H1 (cell line): ENCODE measurements around the gene INSYN2A. TPM values are rescaled to one million over a fixed set of nuclear protein-coding genes. Genes with fewer than 3 reads are reported as not detected.

Experiments
- CTCF ChIA-PET: fragments of 300-600 bp; sonication (Branson Sonifier 250); formaldehyde crosslinking; loops from one replicate; lab custom pipeline; 2021; ENCODE audit not compliant: partially characterized antibody; lab: Charles Lee
- POLR2A ChIA-PET: fragments of 300-600 bp; sonication (Branson Sonifier 250); formaldehyde crosslinking; loops from one replicate; lab custom pipeline; 2021; ENCODE audit warnings: inconsistent platforms; ENCODE audit not compliant: partially characterized antibody; lab: Charles Lee
- DNase-seq, 2 experiments: peaks; one replicate each; pipeline versions ENCODE4 v3.0.0 to v3.0.0-alpha.2; 2010 to 2022; ENCODE audit warnings: low spot score in 2 of 2, low read depth in 1 of 2, mixed read lengths in 1 of 2
- FAIRE-seq: peaks from 2 replicates; lab custom pipeline; 2011; peaks lifted over from hg19 to GRCh38; lab: Jason Lieb, UNC
- H2AFZ ChIP-seq: 2 replicates; pipeline ENCODE4 v1.8.1; 2012; ENCODE audit warnings: low read length, inconsistent platforms
- H2AK5ac ChIP-seq: 2 replicates; pipeline ENCODE4 v1.6.1; 2013; ENCODE audit warnings: low read depth, low read length
- H2BK120ac ChIP-seq: replicated peaks from 2 replicates; pipeline ENCODE3; 2013; ENCODE audit warnings: low read depth, low read length, inconsistent platforms
- H2BK12ac ChIP-seq: 2 replicates; pipeline ENCODE4 v1.6.1; 2013; ENCODE audit warnings: low read depth, low read length
- H2BK15ac ChIP-seq: 2 replicates; pipeline ENCODE4 v1.6.1; 2013; ENCODE audit warnings: low read length
- H2BK20ac ChIP-seq: 2 replicates; pipeline ENCODE4 v1.6.1; 2013; ENCODE audit warnings: low read length
- H2BK5ac ChIP-seq: 2 replicates; pipeline ENCODE4 v1.6.1; 2013; ENCODE audit warnings: low read depth, low read length
- H3K14ac ChIP-seq: 2 replicates; pipeline ENCODE4 v1.6.1; 2013; ENCODE audit warnings: inconsistent platforms; ENCODE audit not compliant: insufficient read length
- H3K18ac ChIP-seq: 2 replicates; pipeline ENCODE4 v1.6.1; 2013; ENCODE audit warnings: low read length; ENCODE audit errors: extremely low read depth
- H3K23ac ChIP-seq: 2 replicates; pipeline ENCODE4 v1.6.1; 2013; ENCODE audit warnings: inconsistent platforms; ENCODE audit not compliant: insufficient read length
- H3K23me2 ChIP-seq: 2 replicates; pipeline ENCODE4 v1.6.1; 2013; ENCODE audit warnings: low read depth, low read length
- H3K27ac ChIP-seq: 2 replicates; pipeline ENCODE4 v1.6.1; 2011; ENCODE audit warnings: low read depth, low read length, inconsistent platforms
- H3K27me3 ChIP-seq, 4 experiments: replicated peaks in 1 of 4; 1 replicate in 1 of 4; 2 replicates in 3 of 4; pipeline versions ENCODE4 v1.6.1 to v1.8.1; 2011 to 2013; ENCODE audit warnings: low read length in 3 of 4, mild to moderate bottlenecking in 3 of 4, inconsistent platforms in 2 of 4, mixed read lengths in 2 of 4, moderate library complexity in 1 of 4; ENCODE audit not compliant: control insufficient read depth in 3 of 4, insufficient read depth in 3 of 4; ENCODE audit errors: extremely low read depth in 1 of 4
- H3K36me3 ChIP-seq, 4 experiments: 2 replicates each; pipeline versions ENCODE4 v1.6.1 to v1.8.1; 2011 to 2013; ENCODE audit warnings: mild to moderate bottlenecking in 4 of 4, low read length in 3 of 4, moderate library complexity in 2 of 4, control low read depth in 1 of 4, inconsistent platforms in 1 of 4; ENCODE audit not compliant: insufficient read depth in 4 of 4, control insufficient read depth in 2 of 4
- H3K4ac ChIP-seq: replicated peaks from 2 replicates; pipeline ENCODE3; 2013; ENCODE audit warnings: low read length, low read depth, mixed read lengths, inconsistent platforms; ENCODE audit not compliant: insufficient read length
- H3K4me1 ChIP-seq, 4 experiments: replicated peaks in 1 of 4; 1 replicate in 1 of 4; 2 replicates in 3 of 4; pipeline versions ENCODE4 v1.6.1 to v1.8.1; 2011 to 2013; ENCODE audit warnings: low read length in 3 of 4, inconsistent platforms in 2 of 4, mixed read lengths in 1 of 4; ENCODE audit not compliant: insufficient read depth in 4 of 4, control insufficient read depth in 3 of 4
- H3K4me2 ChIP-seq, 2 experiments: 2 replicates each; pipeline versions ENCODE4 v1.6.1 to v1.8.1; 2011 to 2013; ENCODE audit warnings: low read depth in 2 of 2, low read length in 2 of 2, control low read depth in 1 of 2, inconsistent platforms in 1 of 2, mild to moderate bottlenecking in 1 of 2; ENCODE audit not compliant: insufficient read depth in 1 of 2
- H3K4me3 ChIP-seq, 4 experiments: fragments of 200-600, 300-600 bp in 1 of 4; sonication (generic), shearing (Covaris generic), sonication (Bioruptor Twin) in 1 of 4; 2 replicates each; pipeline versions ENCODE4 v1.5.1 to v1.8.1; 2011 to 2016; ENCODE audit warnings: low read length in 4 of 4, low read depth in 3 of 4, control low read depth in 2 of 4, inconsistent platforms in 2 of 4, mild to moderate bottlenecking in 2 of 4, mixed read lengths in 1 of 4, moderate library complexity in 1 of 4; ENCODE audit not compliant: insufficient read depth in 2 of 4; ENCODE audit errors: extremely low read depth in 1 of 4
- H3K56ac ChIP-seq: replicated peaks from 2 replicates; pipeline ENCODE3; 2013; ENCODE audit warnings: low read depth, mild to moderate bottlenecking, mixed read lengths, low read length, inconsistent platforms; ENCODE audit not compliant: insufficient read length
- H3K79me1 ChIP-seq: 2 replicates; pipeline ENCODE4 v1.6.1; 2013; ENCODE audit warnings: low read depth, low read length, control low read depth
- H3K79me2 ChIP-seq, 2 experiments: 2 replicates each; pipeline versions ENCODE4 v1.6.1 to v1.8.1; 2012 to 2013; ENCODE audit warnings: low read length in 2 of 2, mild to moderate bottlenecking in 2 of 2, inconsistent platforms in 1 of 2; ENCODE audit not compliant: insufficient read depth in 2 of 2, control insufficient read depth in 1 of 2
- H3K9ac ChIP-seq, 4 experiments: replicated peaks in 1 of 4; 1 replicate in 1 of 4; 2 replicates in 3 of 4; pipeline versions ENCODE4 v1.6.1 to v1.8.1; 2011 to 2013; ENCODE audit warnings: low read depth in 3 of 4, low read length in 3 of 4, control low read depth in 2 of 4, mild to moderate bottlenecking in 2 of 4, moderate library complexity in 2 of 4, inconsistent platforms in 1 of 4; ENCODE audit errors: extremely low read depth in 1 of 4
- H3K9me3 ChIP-seq, 2 experiments: 2 replicates each; pipeline versions ENCODE4 v1.6.1 to v1.8.1; 2012 to 2013; ENCODE audit warnings: mild to moderate bottlenecking in 2 of 2, moderate library complexity in 2 of 2, control low read depth in 1 of 2, inconsistent platforms in 1 of 2, low read depth in 1 of 2, low read length in 1 of 2, mixed read lengths in 1 of 2; ENCODE audit not compliant: insufficient read depth in 2 of 2
- H4K20me1 ChIP-seq, 2 experiments: replicated peaks in 1 of 2; 2 replicates each; pipeline versions ENCODE3 to v1.8.1; 2011 to 2013; ENCODE audit warnings: inconsistent platforms in 2 of 2, low read length in 2 of 2, mild to moderate bottlenecking in 1 of 2; ENCODE audit not compliant: insufficient read depth in 2 of 2, control insufficient read depth in 1 of 2
- H4K5ac ChIP-seq: 2 replicates; pipeline ENCODE4 v1.6.1; 2013; ENCODE audit warnings: low read length, low read depth, mixed read lengths, inconsistent platforms; ENCODE audit not compliant: insufficient read length
- H4K8ac ChIP-seq: 2 replicates; pipeline ENCODE4 v1.8.0; 2013; ENCODE audit warnings: mild to moderate bottlenecking, moderate library complexity, low read length, inconsistent platforms; ENCODE audit not compliant: insufficient read depth; ENCODE audit errors: extremely low read depth
- H4K91ac ChIP-seq: replicated peaks from 2 replicates; pipeline ENCODE3; 2013; ENCODE audit warnings: low read length, mixed read lengths, inconsistent platforms; ENCODE audit not compliant: insufficient read length
- ASH2L ChIP-seq: fragments of 200-600, 300-600 bp; sonication (generic); IDR thresholded peaks from one replicate; pipeline ENCODE4 v1.7.1; 2017; ENCODE audit warnings: low read length
- CHD1 ChIP-seq: IDR thresholded peaks from 2 replicates; pipeline ENCODE4 v1.6.1; 2012; ENCODE audit warnings: low read depth, low read length, improper control_type of control experiment
- EGR1 ChIP-seq: IDR thresholded peaks from 2 replicates; pipeline ENCODE4 v1.6.1; 2011; ENCODE audit warnings: low read depth, low read length, borderline replicate concordance
- FOSL1 ChIP-seq: IDR thresholded peaks from 2 replicates; pipeline ENCODE4 v1.6.1; 2011; ENCODE audit warnings: mild to moderate bottlenecking, low read depth, low read length, moderate library complexity; ENCODE audit not compliant: insufficient read depth
- MAX ChIP-seq: IDR thresholded peaks from 2 replicates; pipeline ENCODE4 v1.6.1; 2012; ENCODE audit warnings: inconsistent platforms
- NRF1 ChIP-seq: IDR thresholded peaks from 2 replicates; pipeline ENCODE4 v1.6.1; 2011; ENCODE audit warnings: mild to moderate bottlenecking, low read depth, low read length, improper control_type of control experiment
- RXRA ChIP-seq: IDR thresholded peaks from 2 replicates; pipeline ENCODE4 v1.6.1; 2011; ENCODE audit warnings: low read depth, mild to moderate bottlenecking, low read length, moderate library complexity; ENCODE audit not compliant: insufficient read depth
- SIN3A ChIP-seq, 2 experiments: IDR thresholded peaks in 1 of 2; conservative IDR thresholded peaks in 1 of 2; 2 replicates each; pipeline ENCODE4 v1.6.1; 2011 to 2012; ENCODE audit warnings: low read length in 2 of 2, improper control_type of control experiment in 1 of 2, low read depth in 1 of 2, mild to moderate bottlenecking in 1 of 2
- SIX5 ChIP-seq: IDR thresholded peaks from 2 replicates; pipeline ENCODE4 v1.6.1; 2011; ENCODE audit warnings: mild to moderate bottlenecking, low read depth, low read length
- TBP ChIP-seq: IDR thresholded peaks from 2 replicates; pipeline ENCODE4 v1.6.1; 2011; ENCODE audit warnings: low read depth, low read length, improper control_type of control experiment
- YY1 ChIP-seq: IDR thresholded peaks from 2 replicates; pipeline ENCODE4 v1.6.1; 2011; ENCODE audit warnings: low read depth, mild to moderate bottlenecking, low read length
- WGBS, 2 experiments: shearing (Covaris generic) in 1 of 2; methylation state at CpG; one replicate each; pipeline versions ENCODE4 v1.1.6 to v1.1.7; 2013 to 2015; ENCODE audit warnings: low lambda C conversion rate in 2 of 2, mixed read lengths in 2 of 2, inconsistent platforms in 1 of 2, low coverage in 1 of 2, missing lambda C conversion rate in 1 of 2; ENCODE audit not compliant: insufficient replicate concordance in 2 of 2, insufficient coverage in 1 of 2, insufficient read length in 1 of 2; ENCODE audit errors: extremely low coverage in 1 of 2, missing lambda C conversion rate in 1 of 2; 5-methylcytosine and 5-hydroxymethylcytosine counted together
- polyA plus RNA-seq, 7 experiments: library from polyadenylated mRNA; depleted of rRNA in 3 of 7; stranded (reverse) in 5 of 7; unstranded in 2 of 7; fragments of >200 nt in 5 of 7; fragments of 200-250 nt in 2 of 7; gene quantifications; 1 replicate in 5 of 7; 2 replicates in 1 of 7; 4 replicates in 1 of 7; pipeline versions ENCODE4 v1.2.1 to v1.2.3, GENCODE V29; 2011 to 2013; ENCODE audit warnings: missing spikeins in 2 of 7, mixed read lengths in 2 of 7
- total RNA-seq: library from RNA; stranded (reverse); fragmentation: NEBNext Ultra II Directional; extraction: Animal tissue kit (Norgen Biotek cat#: 25700); gene quantifications from 2 replicates; pipeline ENCODE4 v1.2.1, GENCODE V29; 2021

Gene INSYN2A
- total and polyA plus RNA-seq, 2 of the 8 experiments (the other 6 are each of a cell fraction or from before 2014, with no cell fraction given) = 0.11 to 0.19 TPM

GRCh38 chr10:127148066-127148932, 48.1 kb downstream of the INSYN2A start:
- Histone ChIP-seq H2AK5ac (no peak overlapping the region), H3K9ac (no peak overlapping the region), H2BK5ac (no peak overlapping the region), H2BK12ac (no peak overlapping the region), H3K4me3 (no peak overlapping the region), H3K9me3 (no peaks in the 10 kb centered on the region), H3K23me2 (no peaks in the 10 kb centered on the region), H3K27ac (no peak overlapping the region), H2BK15ac (no peak overlapping the region), H2BK120ac (no peak overlapping the region), H3K23ac (no peak overlapping the region), H4K5ac (no peak overlapping the region), H4K91ac (no peak overlapping the region), H3K18ac (no peak overlapping the region), H4K20me1 (peaks cover 3 to 9% of the 10 kb centered on the region in 2 experiments), H3K14ac (no peak overlapping the region), H3K4me2 (no peak overlapping the region), H3K27me3 (no peaks in the 10 kb centered on the region), H3K36me3 (no peaks in the 10 kb centered on the region), H3K4me1 (peaks cover 4 to 21% (median 14%) of the 10 kb centered on the region in 4 experiments), H4K8ac (no peak overlapping the region), H3K56ac (no peak overlapping the region), H2AFZ (no peak overlapping the region), H3K79me2 (no peaks in the 10 kb centered on the region), H3K79me1 (peaks cover 3% of the 10 kb centered on the region; the same call in 1 of the 2 replicates), H3K4ac (no peak overlapping the region), H2BK20ac (no peak overlapping the region)
- no peak for FAIRE-seq
- ChIA-PET POLR2A (no interaction called here), CTCF (interaction anchor here (0.6 to 1.2 kb wide), 2 partner anchors 9 to 18 kb away, joined by 4 read pairs; no protein-coding TSS in a partner anchor)
- no peak for DNase-seq
- 89% methylated on average over 15 of the region's 15 CpGs; no CpG with 5 or more reads in 1 of the 2 experiments for WGBS, 2 experiments
- no peak for TF ChIP-seq SIN3A (conservative IDR thresholded peaks at IDR 0.05 in 1 of 2, IDR thresholded peaks at IDR 0.05 in 1 of 2; ENCODE audit: low read depth in 1 of 2, low read length in 2 of 2)
- no peak for TF ChIP-seq CHD1
- TF ChIP-seq TBP = no peak
- no peak for TF ChIP-seq SIX5
- TF ChIP-seq EGR1 = no peak
- TF ChIP-seq MAX = no peak
- no peak for TF ChIP-seq ASH2L
- no peak for TF ChIP-seq NRF1
- no peak for TF ChIP-seq FOSL1
- TF ChIP-seq RXRA = no peak
- no peak for TF ChIP-seq YY1
